A549 (cell line): ENCODE data around the gene KLRC3.

Source experiments
- BCL3 ChIP-seq: fragments of >200 bp; sonication (Bioruptor Twin); formaldehyde crosslinking; IDR thresholded peaks from 3 replicates; pipeline ENCODE4 v1.6.1; 2016
- CHD2 ChIP-seq: fragments of 150-350 bp; IDR thresholded peaks from 2 replicates; pipeline ENCODE4 v1.6.1; 2014; ENCODE audit warnings: low read length; ENCODE audit not compliant: partially characterized antibody
- POLR2A ChIP-seq: IDR thresholded peaks from 2 replicates; pipeline ENCODE4 v1.6.1; 2012; ENCODE audit warnings: mild to moderate bottlenecking, low read length
- REST ChIP-seq: fragments of 200-600 bp; sonication (generic); IDR thresholded peaks from 2 replicates; pipeline ENCODE4 v1.6.1; 2016; ENCODE audit warnings: antibody characterized with exemption, mild to moderate bottlenecking, moderate library complexity
- SMC3 ChIP-seq: fragments of >200 bp; sonication (Bioruptor Twin); formaldehyde crosslinking; IDR thresholded peaks from 3 replicates; pipeline ENCODE4 v1.6.1; 2018; ENCODE audit warnings: inconsistent platforms
- TF ChIP-seq, protein P1 (sequence below): fragments of >200 bp; sonication (Bioruptor Twin); formaldehyde crosslinking; IDR thresholded peaks from 3 replicates; pipeline ENCODE4 v1.5.1; 2016

GRCh38 chr12:10404798-10405197 lies 15.6 kb downstream of the KLRC3 start:
- TF ChIP-seq REST = no peak
- no peak for TF ChIP-seq BCL3
- no peak for TF ChIP-seq POLR2A
- no peak for TF ChIP-seq CHD2
- TF ChIP-seq SMC3 = no peak
- TF ChIP-seq, protein P1, sequence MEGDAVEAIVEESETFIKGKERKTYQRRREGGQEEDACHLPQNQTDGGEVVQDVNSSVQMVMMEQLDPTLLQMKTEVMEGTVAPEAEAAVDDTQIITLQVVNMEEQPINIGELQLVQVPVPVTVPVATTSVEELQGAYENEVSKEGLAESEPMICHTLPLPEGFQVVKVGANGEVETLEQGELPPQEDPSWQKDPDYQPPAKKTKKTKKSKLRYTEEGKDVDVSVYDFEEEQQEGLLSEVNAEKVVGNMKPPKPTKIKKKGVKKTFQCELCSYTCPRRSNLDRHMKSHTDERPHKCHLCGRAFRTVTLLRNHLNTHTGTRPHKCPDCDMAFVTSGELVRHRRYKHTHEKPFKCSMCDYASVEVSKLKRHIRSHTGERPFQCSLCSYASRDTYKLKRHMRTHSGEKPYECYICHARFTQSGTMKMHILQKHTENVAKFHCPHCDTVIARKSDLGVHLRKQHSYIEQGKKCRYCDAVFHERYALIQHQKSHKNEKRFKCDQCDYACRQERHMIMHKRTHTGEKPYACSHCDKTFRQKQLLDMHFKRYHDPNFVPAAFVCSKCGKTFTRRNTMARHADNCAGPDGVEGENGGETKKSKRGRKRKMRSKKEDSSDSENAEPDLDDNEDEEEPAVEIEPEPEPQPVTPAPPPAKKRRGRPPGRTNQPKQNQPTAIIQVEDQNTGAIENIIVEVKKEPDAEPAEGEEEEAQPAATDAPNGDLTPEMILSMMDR = no peak
